Uterus (tissue), 2 donors: Measurements from ENCODE around the gene MYO15A.

Experiments
- CTCF ChIP-seq, 4 experiments: fragments of 200-600 bp in 2 of 4; fragments of 450-650 bp in 2 of 4; sonication (generic) in 2 of 4; IDR thresholded peaks; one replicate each; pipeline ENCODE4 v1.5.1; 2016 to 2019; ENCODE audit warnings: antibody characterized with exemption in 4 of 4, mild to moderate bottlenecking in 2 of 4, moderate library complexity in 1 of 4
- POLR2A ChIP-seq, 2 donors: fragments of 450-650 bp; IDR thresholded peaks; one replicate each; pipeline ENCODE4 v1.6.1; 2016; ENCODE audit warnings: antibody characterized with exemption in 2 of 2, mild to moderate bottlenecking in 1 of 2, moderate library complexity in 1 of 2

GRCh38 chr17:18201108-18201507, 92.6 kb downstream of the MYO15A start:
- TF ChIP-seq CTCF (IDR thresholded peaks at IDR 0.05) (no peak), POLR2A (IDR thresholded peaks at IDR 0.05) (no peak)
